GM12872 (cell line): Measurements from ENCODE around the gene CPNE6.

Experiments
- CTCF ChIP-seq: IDR thresholded peaks from 3 replicates; pipeline ENCODE4 v1.5.1; 2011; ENCODE audit warnings: low read depth, mild to moderate bottlenecking, low read length, moderate library complexity; ENCODE audit not compliant: insufficient read depth

CPNE6 gene

GRCh38 chr14:24122898-24123297 lies 51.5 kb downstream of the CPNE6 start:
- no peak for TF ChIP-seq CTCF

GRCh38 chr14:24123424-24124417 lies 52.4 kb downstream of the CPNE6 start:
- no peak for TF ChIP-seq CTCF

GRCh38 chr14:24126939-24127338 lies 55.6 kb downstream of the CPNE6 start:
- no peak for TF ChIP-seq CTCF

- TF ChIP-seq CTCF: no peak
Observed at GRCh38 chr14:24127673-24128072, 56.3 kb downstream of the CPNE6 start.
